Suppressor macrophage treated with lipopolysaccharide for 1 hour (primary cell): ENCODE data around the gene FAHD2A.
"Not testable (repeated sequence)": the region's sequence is repeated elsewhere in the genome, so short reads cannot be mapped to it uniquely, and the experiment has no call there.

ENCODE experiments used
- DNase-seq, 3 donors: peaks; one replicate each; pipeline ENCODE4 v3.0.0-alpha.2; 2020 to 2022

FAHD2A gene

DNA sequence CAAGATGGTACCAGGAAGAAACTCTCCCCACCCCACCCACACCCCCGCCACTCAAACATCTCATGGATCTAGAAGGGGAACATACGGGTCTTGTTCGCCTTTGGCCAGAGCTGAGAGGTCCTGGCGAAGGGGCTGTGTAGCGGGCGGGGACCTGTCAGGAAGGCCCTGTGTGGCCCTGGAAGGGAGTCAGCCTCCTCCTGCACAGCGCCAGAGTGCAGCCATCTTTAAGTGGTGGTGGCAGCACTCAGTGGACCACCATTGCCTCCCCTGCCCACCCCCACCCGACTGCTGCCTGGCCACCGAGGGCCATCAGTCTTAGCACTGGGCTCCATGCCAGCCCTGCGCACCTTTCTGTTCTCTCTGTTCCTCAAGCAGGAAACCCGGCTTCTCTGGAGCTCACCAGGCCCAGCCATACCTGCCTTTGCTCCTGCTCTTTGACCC lies 11.6 kb upstream of the FAHD2A start:
- DNase-seq: no peak

DNA sequence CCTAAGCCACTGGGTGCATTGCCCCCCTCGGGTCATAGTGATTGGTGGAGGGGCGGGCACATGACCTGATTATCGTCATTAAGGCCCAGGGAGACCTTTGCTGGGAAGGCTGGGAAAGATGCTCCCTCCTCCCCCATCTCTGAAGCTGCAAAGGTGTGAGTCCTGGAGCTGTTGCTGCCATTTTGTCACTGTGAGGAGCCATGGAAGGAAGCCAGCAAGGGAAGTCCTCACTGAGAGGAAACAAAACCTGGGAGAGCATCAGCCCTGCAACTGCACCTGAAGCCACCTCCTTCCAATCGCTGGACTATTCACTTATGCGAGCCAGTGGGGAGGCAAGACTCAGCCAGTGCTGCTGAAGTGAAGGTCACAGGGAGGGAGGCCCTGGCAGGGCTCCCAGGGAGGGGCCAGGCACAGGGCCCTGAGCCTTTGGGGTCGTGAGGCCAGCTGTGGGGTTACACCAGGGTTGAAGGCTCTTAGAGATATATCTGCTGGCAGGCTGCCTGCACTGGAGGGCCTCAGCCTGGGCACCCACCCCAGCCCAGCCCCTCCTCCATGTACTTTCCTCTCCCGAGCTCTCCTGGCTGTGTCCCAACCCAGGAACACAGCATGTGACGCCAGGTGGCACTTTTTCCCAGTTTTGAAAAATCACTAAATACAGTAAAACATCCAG lies 10.7 kb upstream of the FAHD2A start:
- no peak for DNase-seq

- no peak for DNase-seq
Observed at GRCh38 chr2:95392320-95392719, 10.2 kb upstream of the FAHD2A start.

GRCh38 chr2:95392730-95393455 lies 9.6 kb upstream of the FAHD2A start:
- no peak for DNase-seq

DNA sequence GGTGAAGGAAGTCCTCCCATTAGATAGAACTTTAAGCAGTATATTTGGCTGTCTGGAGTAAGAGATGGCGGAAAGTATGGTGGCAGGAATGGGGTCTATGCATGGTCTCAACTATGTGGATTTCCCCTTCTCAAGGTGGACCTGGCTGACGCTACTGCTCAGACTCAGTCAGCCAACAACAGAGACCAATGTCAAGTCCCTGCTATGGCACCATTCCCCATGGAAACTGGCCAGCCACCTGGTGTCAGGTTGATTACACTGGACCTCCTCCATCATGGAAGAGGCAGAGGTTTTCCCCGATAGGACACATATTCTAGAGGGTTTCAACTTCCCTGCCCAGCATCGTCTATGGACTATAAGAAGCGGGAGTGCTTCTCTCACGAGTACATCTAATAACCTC lies 8.6 kb upstream of the FAHD2A start:
- DNase-seq: no peak

DNA sequence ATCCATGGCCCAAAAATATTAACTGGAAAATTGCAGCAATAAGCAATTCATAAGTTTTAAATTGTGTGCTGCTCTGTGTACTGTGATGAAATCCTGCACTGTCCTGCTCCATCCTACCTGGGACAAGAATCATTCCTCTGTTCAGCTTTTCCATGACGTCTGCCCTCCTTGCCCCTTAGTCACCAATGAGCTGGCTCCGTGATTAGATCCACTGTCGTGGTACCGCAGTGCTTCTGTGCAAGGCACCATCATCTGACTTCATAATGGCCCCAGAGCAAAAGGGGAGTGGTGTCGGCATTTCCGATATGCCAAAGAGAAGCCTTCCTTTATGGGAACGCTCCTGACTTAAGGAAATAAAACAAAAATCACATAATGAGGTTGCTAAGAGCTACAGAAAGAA lies 3.4 kb upstream of the FAHD2A start:
- DNase-seq: no peak

GRCh38 chr2:95401480-95401879 lies 1.0 kb upstream of the FAHD2A start:
- DNase-seq: no peak

GRCh38 chr2:95402004-95402369 lies 521 bp upstream of the FAHD2A start:
- DNase-seq: not testable (repeated sequence)

DNA sequence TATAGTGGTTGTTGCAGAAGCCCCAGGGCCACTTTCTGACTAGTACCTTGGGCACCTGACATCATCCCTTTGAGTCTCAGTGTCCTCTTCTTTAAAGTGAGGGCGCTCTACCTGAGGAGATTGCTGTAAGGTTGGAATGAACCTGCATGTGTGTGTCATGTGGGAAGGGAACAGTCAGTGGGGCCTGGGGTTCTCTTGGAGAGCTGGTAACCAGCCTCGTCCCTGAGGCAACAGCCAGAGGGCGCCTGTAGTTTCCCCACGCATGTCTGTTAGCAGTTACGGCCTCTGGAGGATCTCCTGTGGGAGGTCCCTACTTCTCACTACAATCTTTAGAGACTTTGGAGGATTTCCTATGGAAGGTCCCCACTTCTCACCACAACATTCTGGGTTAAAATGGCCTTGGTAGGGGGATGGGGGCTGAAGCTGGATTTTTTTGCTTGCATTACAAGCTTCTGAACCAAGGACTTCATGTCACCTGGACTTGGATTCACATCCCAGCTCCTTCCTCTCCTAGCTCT lies 755 bp downstream of the FAHD2A start:
- DNase-seq: peak; percentile 71 to 78 (median 76)

GRCh38 chr2:95403824-95404223 lies 1.3 kb downstream of the FAHD2A start:
- not testable (repeated sequence) for DNase-seq

DNA sequence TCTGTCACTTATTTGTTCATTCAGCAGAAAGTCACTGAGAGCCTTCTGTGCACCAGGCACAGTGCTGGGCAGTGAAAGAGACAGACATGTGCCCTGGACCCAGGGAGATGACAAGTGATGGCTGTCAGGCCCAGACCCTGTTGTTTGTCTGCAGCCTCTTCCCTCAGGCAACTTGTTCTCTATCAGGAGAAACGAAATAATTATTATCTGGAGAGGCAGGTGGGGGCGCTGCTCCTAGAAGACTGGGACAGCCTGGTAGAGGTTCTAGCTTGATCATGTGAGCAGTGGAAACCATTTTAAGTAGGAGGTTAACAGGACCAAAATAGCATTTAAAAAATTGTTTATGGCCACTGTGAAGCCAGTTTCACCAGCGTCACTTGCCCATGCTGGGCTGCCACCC lies 2.2 kb downstream of the FAHD2A start:
- DNase-seq: not testable (repeated sequence)

- DNase-seq: not testable (repeated sequence)
Observed at GRCh38 chr2:95411239-95411638, 8.7 kb downstream of the FAHD2A start.

DNA sequence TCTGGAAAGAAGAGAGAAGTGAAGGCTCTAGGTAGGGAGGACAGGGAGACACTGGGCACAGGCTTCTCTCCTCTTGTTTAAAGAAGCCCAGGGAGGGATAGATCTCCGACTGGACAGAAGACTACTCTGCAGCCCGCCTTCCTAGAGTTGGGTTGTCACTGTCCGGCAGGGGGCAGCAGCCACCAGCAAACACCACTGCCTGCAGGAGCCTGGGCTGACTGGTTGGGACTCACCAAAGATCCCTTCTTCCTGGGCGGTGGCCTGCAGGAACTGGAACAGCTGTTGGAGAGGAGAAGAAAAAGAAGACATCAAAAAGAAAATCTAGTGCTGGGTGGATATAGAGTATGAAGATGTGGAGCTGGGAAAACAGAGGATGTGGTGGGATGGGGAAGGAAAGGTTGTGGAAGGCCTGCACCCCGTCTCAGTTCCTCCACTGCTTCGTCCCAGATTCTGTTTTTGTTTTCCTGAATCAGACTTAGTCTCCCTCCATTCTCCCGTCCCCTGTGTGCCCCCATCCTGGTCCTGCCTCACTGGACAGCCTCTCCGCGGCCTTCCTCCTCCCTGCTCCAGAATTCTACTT lies 11.6 kb downstream of the FAHD2A start:
- peak; percentile 69 to 84 (median 78) for DNase-seq

GRCh38 chr2:95415138-95415537 lies 12.6 kb downstream of the FAHD2A start:
- not testable (repeated sequence) for DNase-seq

DNA sequence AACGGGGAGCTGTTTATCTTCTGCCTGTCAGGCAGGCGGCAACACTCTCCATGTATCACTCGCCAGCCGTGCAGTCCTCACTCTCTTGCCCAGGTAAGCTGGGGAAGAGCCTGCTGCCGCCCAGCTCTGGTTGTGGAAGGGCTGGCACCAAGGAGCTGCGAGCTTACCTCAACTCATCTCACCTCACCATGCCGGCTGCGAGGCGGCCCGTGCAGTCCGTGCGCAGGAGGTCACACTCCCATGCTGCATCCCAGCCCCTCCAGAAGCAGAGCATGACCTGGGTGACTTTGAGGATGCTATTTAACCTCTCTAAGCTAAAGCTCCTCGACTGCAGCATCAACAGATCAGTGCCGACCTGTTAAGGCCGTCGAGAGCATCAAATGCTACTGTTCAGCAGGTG lies 13.1 kb downstream of the FAHD2A start:
- DNase-seq: not testable (repeated sequence)

DNA sequence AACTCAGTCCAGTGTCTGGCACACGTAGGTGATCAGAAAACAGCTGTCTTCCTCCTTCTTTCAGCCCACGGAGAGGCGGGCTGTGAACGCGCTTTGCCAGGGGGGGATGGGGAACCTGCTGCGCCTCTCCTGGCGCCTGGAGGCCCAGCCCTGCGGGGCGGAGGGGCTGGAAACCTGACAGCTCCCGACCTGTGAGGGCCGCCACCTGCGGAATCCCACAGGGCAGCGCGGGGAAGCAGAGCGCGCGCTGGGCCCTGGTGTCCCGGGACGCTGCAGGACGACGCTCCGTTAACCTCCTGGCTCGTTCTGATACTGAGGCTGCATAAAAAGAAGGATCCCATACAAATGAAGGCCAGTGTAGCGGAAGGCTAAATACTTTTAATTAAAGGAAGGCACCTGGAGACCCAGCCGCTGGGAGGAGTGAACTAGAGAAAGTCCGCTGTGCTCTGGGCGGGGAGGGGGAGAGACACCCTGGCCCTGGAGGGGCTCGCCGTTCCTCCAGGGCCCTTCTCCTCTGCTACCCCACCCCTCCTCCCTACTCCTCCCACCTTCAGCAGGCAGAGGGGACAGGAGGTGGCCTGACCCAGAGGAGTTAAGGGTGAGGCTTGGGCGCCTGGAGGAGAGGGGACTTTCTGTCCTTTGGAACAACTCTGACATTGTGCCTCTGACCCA lies 24.8 kb downstream of the FAHD2A start:
- not testable (repeated sequence) for DNase-seq

GRCh38 chr2:95429748-95430467 lies 27.4 kb downstream of the FAHD2A start:
- not testable (repeated sequence) for DNase-seq

- not testable (repeated sequence) for DNase-seq
Observed at GRCh38 chr2:95433373-95433772, 30.9 kb downstream of the FAHD2A start.

DNA sequence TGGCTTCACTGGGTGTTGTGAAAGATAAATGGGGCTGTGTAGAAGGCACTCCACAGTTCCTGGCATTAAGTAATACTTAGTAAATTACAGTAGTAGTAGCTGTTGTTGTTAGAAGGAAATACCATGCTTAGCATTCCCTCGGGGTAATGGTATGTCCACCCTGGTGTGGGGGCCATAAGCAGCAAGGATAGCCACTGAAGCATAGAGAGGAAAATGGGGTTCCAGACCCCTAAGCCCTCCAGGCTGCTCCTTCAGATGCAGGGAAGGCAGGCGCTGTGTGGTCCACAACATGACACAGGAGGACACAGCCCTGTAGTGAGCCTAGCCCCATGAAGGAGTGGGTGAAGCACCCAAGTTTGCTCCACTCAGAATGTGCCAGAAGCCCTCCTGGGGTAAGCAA lies 31.5 kb downstream of the FAHD2A start:
- DNase-seq: not testable (repeated sequence)

- DNase-seq: not testable (repeated sequence)
Observed at GRCh38 chr2:95434507-95435076, 32.1 kb downstream of the FAHD2A start.

GRCh38 chr2:95435162-95435871 lies 32.8 kb downstream of the FAHD2A start:
- not testable (repeated sequence) for DNase-seq

DNA sequence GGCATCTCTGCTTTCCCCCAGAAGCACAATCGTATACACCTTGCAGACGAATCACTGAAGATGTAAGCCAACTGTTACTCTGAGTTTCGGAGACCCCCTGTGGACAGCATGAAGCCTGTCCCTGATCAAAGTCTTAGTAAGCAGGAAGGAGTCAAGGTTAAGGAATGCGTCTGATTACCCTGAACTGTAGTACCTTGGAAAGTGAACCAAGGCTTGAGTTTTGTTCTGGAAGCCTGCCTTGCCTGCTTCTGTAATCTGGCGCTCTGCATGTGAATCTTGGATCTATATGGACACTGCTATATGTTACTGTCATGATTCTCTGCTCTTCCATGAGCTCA lies 33.3 kb downstream of the FAHD2A start:
- DNase-seq: not testable (repeated sequence)
